IMR-90 (cell line): ENCODE results near the gene SOX5. TPM values are rescaled to one million over a fixed set of nuclear protein-coding genes. Genes with fewer than 3 reads are reported as not detected.

Source experiments
- ATAC-seq: fragments of 200-7000 bp; cut with Tn5 transposase; 2 replicates; pipeline ENCODE4 v1.9.1; 2020; ENCODE audit warnings: low read depth, mild to moderate bottlenecking, moderate library complexity
- BruUV-seq: library from RNA; stranded (reverse); fragments of 400-500 nt; replicated peaks from 2 replicates; lab custom pipeline; 2021; lab: Mats Ljungman, UMichigan
- CTCF ChIA-PET: fragments of 300-600 bp; formaldehyde crosslinking; extraction: SDS; loops from one replicate; lab custom pipeline; 2021; ENCODE audit warnings: antibody characterized with exemption; lab: Yijun Ruan, JAX
- POLR2A ChIA-PET: fragments of 300-600 bp; sonication (Branson Sonifier 250); formaldehyde crosslinking; loops from one replicate; lab custom pipeline; 2022; ENCODE audit warnings: antibody characterized with exemption; ENCODE audit not compliant: unreplicated experiment; lab: Charles Lee
- DNase-seq: peaks from one replicate; pipeline ENCODE4 v3.0.0; 2013
- H2AFZ ChIP-seq: replicated peaks from 2 replicates; pipeline ENCODE3; 2013; ENCODE audit warnings: low read length, mild to moderate bottlenecking; ENCODE audit not compliant: poor library complexity
- H2AK5ac ChIP-seq: 2 replicates; pipeline ENCODE4 v1.6.1; 2013; ENCODE audit warnings: low read depth, low read length, inconsistent platforms
- H2AK9ac ChIP-seq: replicated peaks from 2 replicates; pipeline ENCODE3; 2013; ENCODE audit warnings: mild to moderate bottlenecking, low read depth, low read length, moderate library complexity; ENCODE audit not compliant: poor library complexity
- H2BK120ac ChIP-seq: 2 replicates; pipeline ENCODE4 v1.6.1; 2013; ENCODE audit warnings: low read depth, low read length, inconsistent platforms
- H2BK15ac ChIP-seq: 3 replicates; pipeline ENCODE4 v1.6.1; 2013; ENCODE audit warnings: low read depth, low read length, inconsistent platforms
- H2BK20ac ChIP-seq: 2 replicates; pipeline ENCODE4 v1.6.1; 2013; ENCODE audit warnings: low read depth, mild to moderate bottlenecking, inconsistent platforms, low read length, moderate library complexity
- H2BK5ac ChIP-seq: 2 replicates; pipeline ENCODE4 v1.6.1; 2013; ENCODE audit warnings: mild to moderate bottlenecking, low read depth, low read length, inconsistent platforms; ENCODE audit not compliant: poor library complexity, severe bottlenecking
- H3K14ac ChIP-seq: replicated peaks from 2 replicates; pipeline ENCODE4 v1.6.1; 2013; ENCODE audit warnings: low read depth, low read length, inconsistent platforms
- H3K18ac ChIP-seq: 2 replicates; pipeline ENCODE4 v1.6.1; 2013; ENCODE audit warnings: low read depth, low read length, control low read depth
- H3K23ac ChIP-seq: 2 replicates; pipeline ENCODE4 v1.6.1; 2013; ENCODE audit warnings: low read depth, low read length, inconsistent platforms
- H3K27ac ChIP-seq: 2 replicates; pipeline ENCODE4 v1.5.1; 2013; ENCODE audit warnings: mild to moderate bottlenecking, control low read depth, low read length; ENCODE audit not compliant: insufficient read depth
- H3K27me3 ChIP-seq: 2 replicates; pipeline ENCODE4 v1.6.1; 2013; ENCODE audit warnings: low read length; ENCODE audit not compliant: control insufficient read depth, insufficient read depth
- H3K36me3 ChIP-seq: 2 replicates; pipeline ENCODE4 v1.6.1; 2013; ENCODE audit warnings: low read length, mixed read lengths; ENCODE audit not compliant: control insufficient read depth, insufficient read depth
- H3K4ac ChIP-seq: 2 replicates; pipeline ENCODE4 v1.6.1; 2013; ENCODE audit warnings: low read depth, low read length, inconsistent platforms
- H3K4me1 ChIP-seq: 2 replicates; pipeline ENCODE4 v1.6.1; 2013; ENCODE audit warnings: low read length, mixed read lengths; ENCODE audit not compliant: control insufficient read depth, insufficient read depth
- H3K4me2 ChIP-seq: 2 replicates; pipeline ENCODE4 v1.6.1; 2013; ENCODE audit warnings: low read depth, mild to moderate bottlenecking, control low read depth, low read length, moderate library complexity
- H3K4me3 ChIP-seq: 2 replicates; pipeline ENCODE4 v1.5.1; 2013; ENCODE audit warnings: low read depth, mild to moderate bottlenecking, control low read depth, low read length, moderate library complexity; ENCODE audit not compliant: insufficient read depth
- H3K56ac ChIP-seq: 2 replicates; pipeline ENCODE4 v1.6.1; 2013; ENCODE audit warnings: low read length, inconsistent platforms; ENCODE audit not compliant: insufficient read depth; ENCODE audit errors: extremely low read depth
- H3K79me1 ChIP-seq, 2 experiments: 2 replicates each; pipeline ENCODE4 v1.6.1; 2013; ENCODE audit warnings: low read length in 2 of 2, inconsistent platforms in 1 of 2, low read depth in 1 of 2
- H3K9ac ChIP-seq: 2 replicates; pipeline ENCODE4 v1.6.1; 2013; ENCODE audit warnings: low read depth, low read length, control low read depth
- H3K9me1 ChIP-seq: 2 replicates; pipeline ENCODE4 v1.6.1; 2013; ENCODE audit warnings: low read length, inconsistent platforms; ENCODE audit not compliant: insufficient read depth
- H3K9me3 ChIP-seq: 2 replicates; pipeline ENCODE4 v1.6.1; 2013; ENCODE audit warnings: low read length; ENCODE audit not compliant: control insufficient read depth, insufficient read depth
- H4K20me1 ChIP-seq: 2 replicates; pipeline ENCODE4 v1.6.1; 2013; ENCODE audit warnings: low read length, inconsistent platforms; ENCODE audit not compliant: insufficient read depth
- H4K5ac ChIP-seq: 2 replicates; pipeline ENCODE4 v1.6.1; 2013; ENCODE audit warnings: mild to moderate bottlenecking, low read depth, low read length, control low read depth
- H4K8ac ChIP-seq, 2 experiments: 2 replicates each; pipeline ENCODE4 v1.6.1; 2013; ENCODE audit warnings: low read depth in 2 of 2, low read length in 2 of 2, control low read depth in 1 of 2, inconsistent platforms in 1 of 2
- H4K91ac ChIP-seq: 2 replicates; pipeline ENCODE4 v1.6.1; 2013; ENCODE audit warnings: low read depth, low read length, inconsistent platforms; ENCODE audit not compliant: insufficient read depth
- WGBS, 2 experiments: methylation state at CpG; one replicate each; pipeline versions ENCODE4 v1.1.5 to v1.1.7; 2013; ENCODE audit warnings: missing lambda C conversion rate in 2 of 2; ENCODE audit not compliant: insufficient read length in 1 of 2; ENCODE audit errors: extremely low coverage in 2 of 2; 5-methylcytosine and 5-hydroxymethylcytosine counted together
- dilution Hi-C: fragments of 300-500 bp; cut with HindIII; formaldehyde crosslinking; loops from one replicate; pipeline ENCODE4 v1.14.3; 2018; ENCODE audit warnings: low sequenced_read_pairs; ENCODE audit not compliant: unreplicated experiment
- in situ Hi-C: fragments of 300-500 bp; cut with MboI; formaldehyde crosslinking; loops from 3 replicates; pipeline ENCODE4 v1.14.3; 2019; ENCODE audit warnings: low sequenced_read_pairs, inconsistent platforms, mixed read lengths
- intact Hi-C: fragments of 100-400 bp; cut with micrococcal nuclease; formaldehyde crosslinking; loops from 2 replicates; pipeline ENCODE4 v1.10.0; 2022
- polyA plus RNA-seq, 3 experiments: library from polyadenylated mRNA; depleted of rRNA; stranded (reverse); fragments of >200 nt; gene quantifications; 2 replicates each; pipeline ENCODE4 v1.2.3, GENCODE V29; 2012; ENCODE audit warnings: low replicate concordance in 1 of 3
- total RNA-seq: library from RNA; depleted of rRNA; stranded (reverse); fragments of >200 nt; gene quantifications from 2 replicates; pipeline ENCODE4 v1.2.3, GENCODE V29; 2012
- TF ChIP-seq, protein P1 (sequence below): fragments of 150-350 bp; IDR thresholded peaks from 2 replicates; pipeline ENCODE4 v1.6.1; 2016; ENCODE audit warnings: low read depth, mild to moderate bottlenecking, low read length, moderate library complexity, borderline replicate concordance

SOX5 gene
- total and polyA plus RNA-seq, 2 of the 4 experiments (the other 2 are of a cell fraction) = 1.1 to 13.1 TPM

DNA sequence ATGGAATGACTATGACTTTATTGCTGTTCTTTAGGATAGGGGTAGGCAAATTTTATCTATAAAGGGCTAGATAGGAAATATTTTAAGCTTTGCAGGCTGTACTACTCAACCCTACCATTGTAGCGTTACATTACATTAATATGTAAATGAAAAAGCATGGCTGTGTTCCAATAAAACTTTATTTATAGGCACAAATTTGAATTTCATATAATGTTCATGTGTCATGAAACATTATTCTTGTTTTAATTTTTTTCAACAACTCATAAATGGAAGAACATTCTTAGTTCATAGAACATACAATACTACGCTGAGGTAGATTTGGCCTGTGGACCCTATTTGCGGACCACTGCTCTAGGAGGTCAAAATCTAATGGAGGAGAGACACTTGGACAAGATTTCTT lies 133.7 kb downstream of the SOX5 start:
- Histone ChIP-seq H2BK120ac (no peak overlapping the region), H3K23ac (no peak overlapping the region), H3K27me3 (no peaks in the 10 kb centered on the region), H3K4me3 (no peak overlapping the region), H3K27ac (no peak overlapping the region), H3K18ac (no peak overlapping the region), H4K5ac (no peak overlapping the region), H3K56ac (no peak overlapping the region), H3K79me1 (no peaks in the 10 kb centered on the region), H4K8ac (no peak overlapping the region), H2BK20ac (no peak overlapping the region), H3K9ac (no peak overlapping the region), H3K9me3 (no peaks in the 10 kb centered on the region), H2AK9ac (no peak overlapping the region), H2AFZ (no peak overlapping the region), H3K14ac (no peak overlapping the region), H2AK5ac (no peak overlapping the region), H2BK5ac (no peak overlapping the region), H3K4me1 (no peaks in the 10 kb centered on the region), H4K20me1 (no peaks in the 10 kb centered on the region), H3K4ac (no peak overlapping the region), H3K36me3 (no peaks in the 10 kb centered on the region), H4K91ac (no peak overlapping the region), H3K9me1 (no peaks in the 10 kb centered on the region), H2BK15ac (no peak overlapping the region), H3K4me2 (no peak overlapping the region)
- no CpG with 5 or more reads among the region's 3 CpGs for WGBS, 2 experiments
- BruUV-seq = no TSS peak
- intact Hi-C loops (no loop called here), dilution Hi-C loops (no loop called here), in situ Hi-C loops (no loop called here)
- TF ChIP-seq, protein P1, sequence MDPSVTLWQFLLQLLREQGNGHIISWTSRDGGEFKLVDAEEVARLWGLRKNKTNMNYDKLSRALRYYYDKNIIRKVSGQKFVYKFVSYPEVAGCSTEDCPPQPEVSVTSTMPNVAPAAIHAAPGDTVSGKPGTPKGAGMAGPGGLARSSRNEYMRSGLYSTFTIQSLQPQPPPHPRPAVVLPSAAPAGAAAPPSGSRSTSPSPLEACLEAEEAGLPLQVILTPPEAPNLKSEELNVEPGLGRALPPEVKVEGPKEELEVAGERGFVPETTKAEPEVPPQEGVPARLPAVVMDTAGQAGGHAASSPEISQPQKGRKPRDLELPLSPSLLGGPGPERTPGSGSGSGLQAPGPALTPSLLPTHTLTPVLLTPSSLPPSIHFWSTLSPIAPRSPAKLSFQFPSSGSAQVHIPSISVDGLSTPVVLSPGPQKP = no peak
- ATAC-seq (no peak), DNase-seq (no peak)
- CTCF ChIA-PET = no interaction called here
- POLR2A ChIA-PET = no interaction called here
